Measurements from ENCODE around the gene PCBP1. TPM values are rescaled to one million over a fixed set of nuclear protein-coding genes. Genes with fewer than 3 reads are reported as not detected.
"Not testable (repeated sequence)": the region's sequence is repeated elsewhere in the genome, so short reads cannot be mapped to it uniquely, and the experiment has no call there.

Gene PCBP1
- total and polyA plus RNA-seq, 3 donors from 2014 or later, result 144 to 270 (median 200) TPM

GRCh38 chr2:70090706-70091334 lies 3.5 kb downstream of the PCBP1 start:
- intact Hi-C loops (cut with DNase I; ENCODE audit: low total_unique reads), result no loop called here
- Histone ChIP-seq H3K4me1 (peaks cover 15% of the 10 kb centered on the region), H3K4me3 (no peak overlapping the region), H3K9me3 (no peaks in the 10 kb centered on the region), H3K36me3 (ENCODE audit: low read depth, missing control alignments) (no peaks in the 10 kb centered on the region), H3K27me3 (no peaks in the 10 kb centered on the region), H3K27ac (peak overlapping the region; percentile 69 to 100)
- DNase-seq, result no peak
- WGBS, 2 donors, result 87 to 90% methylated on average over 4 of the region's 4 CpGs
- TF ChIP-seq POLR2A (IDR thresholded peaks at IDR 0.05) (no peak), CTCF (IDR thresholded peaks at IDR 0.05) (no peak)

- no peaks in the 10 kb centered on the region for H3K36me3 ChIP-seq (ENCODE audit: low read depth, missing control alignments)
- WGBS, 2 donors, result 57 to 75% methylated on average over 2 of the region's 2 CpGs
- intact Hi-C loops (cut with DNase I; ENCODE audit: low total_unique reads), result no loop called here
- peak overlapping the region; percentile 36 to 69 for H3K27ac ChIP-seq
- no peaks in the 10 kb centered on the region for H3K9me3 ChIP-seq
- TF ChIP-seq CTCF (IDR thresholded peaks at IDR 0.05) (no peak), POLR2A (IDR thresholded peaks at IDR 0.05) (no peak)
- peaks cover 13% of the 10 kb centered on the region for H3K4me1 ChIP-seq
- no peak for DNase-seq
- no peak overlapping the region for H3K4me3 ChIP-seq
- H3K27me3 ChIP-seq, result no peaks in the 10 kb centered on the region
These were observed 4.1 kb downstream of the PCBP1 start for GRCh38 chr2:70091364-70091763.

GRCh38 chr2:70091816-70092215 lies 4.5 kb downstream of the PCBP1 start:
- no peak overlapping the region for H3K4me3 ChIP-seq
- H3K4me1 ChIP-seq, result peaks cover 13% of the 10 kb centered on the region
- TF ChIP-seq CTCF (IDR thresholded peaks at IDR 0.05) (no peak), POLR2A (IDR thresholded peaks at IDR 0.05) (no peak)
- peak overlapping the region; percentile 36 to 69 for H3K27ac ChIP-seq
- DNase-seq, result no peak
- no peaks in the 10 kb centered on the region for H3K27me3 ChIP-seq
- H3K9me3 ChIP-seq, result no peaks in the 10 kb centered on the region
- WGBS, 2 donors, result 86 to 88% methylated on average over 7 of the region's 7 CpGs
- no peaks in the 10 kb centered on the region for H3K36me3 ChIP-seq (ENCODE audit: low read depth, missing control alignments)
- intact Hi-C loops (cut with DNase I; ENCODE audit: low total_unique reads), result no loop called here

- intact Hi-C loops (cut with DNase I; ENCODE audit: low total_unique reads); H3K9me3 ChIP-seq; DNase-seq; H3K4me3 ChIP-seq; H3K27me3 ChIP-seq; H3K27ac ChIP-seq; H3K36me3 ChIP-seq (ENCODE audit: low read depth, missing control alignments): not testable (repeated sequence)
- H3K4me1 ChIP-seq, result peaks cover 13% of the 10 kb centered on the region
- 88% methylated on average over 12 of the region's 12 CpGs for WGBS, 2 donors
These were observed 5.4 kb downstream of the PCBP1 start for GRCh38 chr2:70092576-70093243.

GRCh38 chr2:70094171-70094977 lies 7.1 kb downstream of the PCBP1 start:
- intact Hi-C loops (cut with DNase I; ENCODE audit: low total_unique reads), result no loop called here
- WGBS, 2 donors, result 92 to 98% methylated on average over 4 to 5 of the region's 5 CpGs
- Histone ChIP-seq H3K4me1 (peaks cover 13% of the 10 kb centered on the region), H3K27me3 (no peaks in the 10 kb centered on the region), H3K9me3 (no peaks in the 10 kb centered on the region), H3K36me3 (ENCODE audit: low read depth, missing control alignments) (no peaks in the 10 kb centered on the region), H3K27ac (peak overlapping the region in 1 of 2 donors; percentile 71), H3K4me3 (no peak overlapping the region)
- no peak for DNase-seq
- no peak for TF ChIP-seq CTCF (IDR thresholded peaks at IDR 0.05)
- no peak for TF ChIP-seq POLR2A (IDR thresholded peaks at IDR 0.05)
